Measurements from ENCODE around the gene MSH2. TPM values are rescaled to one million over a fixed set of nuclear protein-coding genes. Genes with fewer than 3 reads are reported as not detected.
"Not testable (repeated sequence)": the region's sequence is repeated elsewhere in the genome, so short reads cannot be mapped to it uniquely, and the experiment has no call there.

The MSH2 gene
- total and polyA plus RNA-seq, 2 donors from 2014 or later: 7.2 to 17.0 TPM

DNA sequence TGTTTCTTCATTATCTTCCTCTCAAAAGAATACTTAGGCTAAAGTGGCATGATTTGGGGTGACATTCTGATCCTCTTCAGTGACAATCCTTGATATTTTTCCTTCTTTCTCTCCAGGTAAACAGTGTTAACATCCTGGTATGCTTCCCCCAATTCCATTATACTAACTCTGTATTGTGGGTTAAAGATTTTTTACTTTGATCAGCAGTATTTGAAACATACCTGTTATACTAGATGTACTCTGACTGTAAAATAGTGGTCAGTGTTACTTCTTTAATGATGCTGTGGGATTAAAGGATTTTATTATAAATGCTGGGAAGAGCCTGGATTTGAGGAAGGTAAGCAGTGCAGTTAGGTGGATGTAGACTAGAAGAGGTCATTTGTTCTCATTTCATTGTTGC, 48.8 kb downstream of the MSH2 start:
- no peak for FAIRE-seq
- H3K4me1 ChIP-seq (ENCODE audit: control insufficient read depth in 2 of 3, insufficient read depth in 2 of 3, low read depth in 1 of 3, low read length in 3 of 3): no peaks in the 10 kb centered on the region
- H3K36me3 ChIP-seq (ENCODE audit: control insufficient read depth in 2 of 3, insufficient read depth in 3 of 3, low read length in 3 of 3): no peaks in the 10 kb centered on the region
- intact Hi-C loops (cut with DNase I): no loop called here
- H3K27ac ChIP-seq (ENCODE audit: low read depth in 2 of 2, low read length in 2 of 2): no peak overlapping the region
- H3K9me3 ChIP-seq (ENCODE audit: control insufficient read depth in 2 of 3, insufficient read depth in 1 of 3, low read length in 3 of 3): no peaks in the 10 kb centered on the region
- no peak overlapping the region for H3K9ac ChIP-seq (ENCODE audit: low read length in 3 of 3)
- no peak overlapping the region for H3K4me3 ChIP-seq (ENCODE audit: low read length in 3 of 3)
- TF ChIP-seq CTCF (IDR thresholded peaks at IDR 0.05; ENCODE audit: borderline replicate concordance, extremely low read depth, insufficient read depth): no peak
- no peak for DNase-seq
- H3K27me3 ChIP-seq (ENCODE audit: control insufficient read depth, insufficient read depth, low read length): no peaks in the 10 kb centered on the region

GRCh38 chr2:47452761-47453160, 49.8 kb downstream of the MSH2 start:
- DNase-seq (no peak), FAIRE-seq (no peak)
- intact Hi-C loops (cut with DNase I): no loop called here
- Histone ChIP-seq H3K4me1 (ENCODE audit: control insufficient read depth in 2 of 3, insufficient read depth in 2 of 3, low read depth in 1 of 3, low read length in 3 of 3) (no peaks in the 10 kb centered on the region), H3K36me3 (ENCODE audit: control insufficient read depth in 2 of 3, insufficient read depth in 3 of 3, low read length in 3 of 3) (no peaks in the 10 kb centered on the region), H3K27me3 (ENCODE audit: control insufficient read depth, insufficient read depth, low read length) (no peaks in the 10 kb centered on the region), H3K27ac (ENCODE audit: low read depth in 2 of 2, low read length in 2 of 2) (no peak overlapping the region), H3K4me3 (ENCODE audit: low read length in 3 of 3) (no peak overlapping the region), H3K9ac (ENCODE audit: low read length in 3 of 3) (no peak overlapping the region), H3K9me3 (ENCODE audit: control insufficient read depth in 2 of 3, insufficient read depth in 1 of 3, low read length in 3 of 3) (no peaks in the 10 kb centered on the region)
- TF ChIP-seq CTCF (IDR thresholded peaks at IDR 0.05; ENCODE audit: borderline replicate concordance, extremely low read depth, insufficient read depth): no peak

GRCh38 chr2:47454818-47455217, 51.9 kb downstream of the MSH2 start:
- H3K4me3 ChIP-seq (ENCODE audit: low read length in 3 of 3); H3K27ac ChIP-seq (ENCODE audit: low read depth in 2 of 2, low read length in 2 of 2); intact Hi-C loops (cut with DNase I); H3K36me3 ChIP-seq (ENCODE audit: control insufficient read depth in 2 of 3, insufficient read depth in 3 of 3, low read length in 3 of 3); DNase-seq; H3K27me3 ChIP-seq (ENCODE audit: control insufficient read depth, insufficient read depth, low read length); H3K9ac ChIP-seq (ENCODE audit: low read length in 3 of 3); H3K4me1 ChIP-seq (ENCODE audit: control insufficient read depth in 2 of 3, insufficient read depth in 2 of 3, low read depth in 1 of 3, low read length in 3 of 3); FAIRE-seq; H3K9me3 ChIP-seq (ENCODE audit: control insufficient read depth in 2 of 3, insufficient read depth in 1 of 3, low read length in 3 of 3): not testable (repeated sequence)

- TF ChIP-seq CTCF (IDR thresholded peaks at IDR 0.05; ENCODE audit: borderline replicate concordance, extremely low read depth, insufficient read depth): no peak
- H3K4me3 ChIP-seq (ENCODE audit: low read length in 3 of 3): no peak overlapping the region
Measured at GRCh38 chr2:47455411-47455810, 52.5 kb downstream of the MSH2 start.

More at GRCh38 chr2:47455411-47455810, 52.5 kb downstream of the MSH2 start:
- Histone ChIP-seq H3K4me1 (ENCODE audit: control insufficient read depth in 2 of 3, insufficient read depth in 2 of 3, low read depth in 1 of 3, low read length in 3 of 3) (no peaks in the 10 kb centered on the region), H3K27me3 (ENCODE audit: control insufficient read depth, insufficient read depth, low read length) (no peaks in the 10 kb centered on the region), H3K9me3 (ENCODE audit: control insufficient read depth in 2 of 3, insufficient read depth in 1 of 3, low read length in 3 of 3) (no peaks in the 10 kb centered on the region), H3K9ac (ENCODE audit: low read length in 3 of 3) (no peak overlapping the region), H3K27ac (ENCODE audit: low read depth in 2 of 2, low read length in 2 of 2) (no peak overlapping the region), H3K36me3 (ENCODE audit: control insufficient read depth in 2 of 3, insufficient read depth in 3 of 3, low read length in 3 of 3) (no peaks in the 10 kb centered on the region)
- intact Hi-C loops (cut with DNase I): no loop called here
- no peak for FAIRE-seq
- no peak for DNase-seq
